ENCODE results near the gene LARGE1.

Gene LARGE1

DNA sequence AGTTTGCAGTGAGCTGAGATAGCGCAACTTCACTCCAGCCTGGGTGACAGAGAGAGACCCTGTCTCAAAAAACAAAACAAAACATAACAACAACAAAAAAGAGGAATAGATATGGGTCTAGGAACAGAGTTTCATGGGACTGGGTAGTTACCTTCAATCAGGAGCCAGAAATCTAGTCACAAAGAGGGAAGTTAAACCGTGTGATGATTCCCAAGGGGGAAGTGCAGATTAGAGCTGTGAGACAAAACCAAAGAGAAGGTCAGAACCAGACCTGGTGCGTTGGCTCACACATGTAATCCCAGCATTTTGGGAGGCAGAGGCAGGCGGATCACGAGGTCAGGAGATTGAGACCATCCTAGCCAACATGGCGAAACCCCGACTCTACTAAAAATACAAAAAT lies 42.1 kb upstream of the LARGE1 start:
- Histone ChIP-seq H3K79me2 (ENCODE audit: insufficient read depth, low read length) (no peaks in the 10 kb centered on the region), H3K9me2 (replicated peaks; ENCODE audit: insufficient read depth, low read length) (no peaks in the 10 kb centered on the region), H3K36me3 (ENCODE audit: low read length) (no peaks in the 10 kb centered on the region), H3K4me3 (ENCODE audit: insufficient read depth, low read length, poor library complexity, severe bottlenecking) (no peak overlapping the region), H3K9me3 (ENCODE audit: insufficient read depth, low read length) (no peaks in the 10 kb centered on the region), H3K9ac (ENCODE audit: low read length) (no peak overlapping the region), H3K27ac (ENCODE audit: low read depth, low read length) (no peak overlapping the region), H3K27me3 (ENCODE audit: low read length) (no peaks in the 10 kb centered on the region), H3F3A (ENCODE audit: insufficient read depth) (no peaks in the 10 kb centered on the region), H3K4me2 (ENCODE audit: low read depth, low read length, poor library complexity, severe bottlenecking) (no peak overlapping the region), H4K20me1 (ENCODE audit: low read depth, low read length) (no peaks in the 10 kb centered on the region), H2AFZ (ENCODE audit: low read depth, low read length, severe bottlenecking) (no peak overlapping the region)
- TF ChIP-seq EZH2phosphoT487 (conservative IDR thresholded peaks at IDR 0.05; ENCODE audit: low read length): no peak
- TF ChIP-seq, protein P1, sequence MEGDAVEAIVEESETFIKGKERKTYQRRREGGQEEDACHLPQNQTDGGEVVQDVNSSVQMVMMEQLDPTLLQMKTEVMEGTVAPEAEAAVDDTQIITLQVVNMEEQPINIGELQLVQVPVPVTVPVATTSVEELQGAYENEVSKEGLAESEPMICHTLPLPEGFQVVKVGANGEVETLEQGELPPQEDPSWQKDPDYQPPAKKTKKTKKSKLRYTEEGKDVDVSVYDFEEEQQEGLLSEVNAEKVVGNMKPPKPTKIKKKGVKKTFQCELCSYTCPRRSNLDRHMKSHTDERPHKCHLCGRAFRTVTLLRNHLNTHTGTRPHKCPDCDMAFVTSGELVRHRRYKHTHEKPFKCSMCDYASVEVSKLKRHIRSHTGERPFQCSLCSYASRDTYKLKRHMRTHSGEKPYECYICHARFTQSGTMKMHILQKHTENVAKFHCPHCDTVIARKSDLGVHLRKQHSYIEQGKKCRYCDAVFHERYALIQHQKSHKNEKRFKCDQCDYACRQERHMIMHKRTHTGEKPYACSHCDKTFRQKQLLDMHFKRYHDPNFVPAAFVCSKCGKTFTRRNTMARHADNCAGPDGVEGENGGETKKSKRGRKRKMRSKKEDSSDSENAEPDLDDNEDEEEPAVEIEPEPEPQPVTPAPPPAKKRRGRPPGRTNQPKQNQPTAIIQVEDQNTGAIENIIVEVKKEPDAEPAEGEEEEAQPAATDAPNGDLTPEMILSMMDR (IDR thresholded peaks at IDR 0.05; ENCODE audit: insufficient read depth, low read length, poor library complexity, severe bottlenecking): no peak

DNA sequence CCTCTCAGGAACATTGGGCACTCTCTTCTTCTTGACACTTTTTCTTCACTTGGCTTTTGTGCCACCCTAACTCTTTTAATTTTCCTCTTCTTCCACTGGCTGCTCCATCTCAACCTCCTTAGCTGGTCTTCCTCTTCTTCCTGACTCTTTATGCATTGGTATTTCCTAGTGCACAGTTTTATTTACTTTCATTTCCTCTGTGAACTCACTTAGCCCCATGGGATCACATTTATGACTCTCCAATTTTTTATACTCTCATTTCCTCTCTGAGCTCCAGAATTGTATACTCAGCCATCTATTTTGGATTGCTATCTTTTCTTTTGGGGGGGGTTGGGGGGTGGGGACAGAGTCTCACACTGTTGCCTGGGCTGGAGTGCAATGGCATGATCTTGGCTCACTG lies 38.5 kb upstream of the LARGE1 start:
- H3K4me3 ChIP-seq (ENCODE audit: insufficient read depth, low read length, poor library complexity, severe bottlenecking): no peak overlapping the region
- H3K9me3 ChIP-seq (ENCODE audit: insufficient read depth, low read length): no peaks in the 10 kb centered on the region
- no peak overlapping the region for H3K27ac ChIP-seq (ENCODE audit: low read depth, low read length)
- H3K79me2 ChIP-seq (ENCODE audit: insufficient read depth, low read length): no peaks in the 10 kb centered on the region
- TF ChIP-seq EZH2phosphoT487 (conservative IDR thresholded peaks at IDR 0.05; ENCODE audit: low read length): no peak
- TF ChIP-seq, protein P1 (IDR thresholded peaks at IDR 0.05; ENCODE audit: insufficient read depth, low read length, poor library complexity, severe bottlenecking): no peak
- H3K9me2 ChIP-seq (replicated peaks; ENCODE audit: insufficient read depth, low read length): no peaks in the 10 kb centered on the region
- H2AFZ ChIP-seq (ENCODE audit: low read depth, low read length, severe bottlenecking): no peak overlapping the region
- no peak overlapping the region for H3K4me2 ChIP-seq (ENCODE audit: low read depth, low read length, poor library complexity, severe bottlenecking)
- H3K27me3 ChIP-seq (ENCODE audit: low read length): no peaks in the 10 kb centered on the region
- H3K9ac ChIP-seq (ENCODE audit: low read length): no peak overlapping the region
- no peaks in the 10 kb centered on the region for H3F3A ChIP-seq (ENCODE audit: insufficient read depth)
- H4K20me1 ChIP-seq (ENCODE audit: low read depth, low read length): no peaks in the 10 kb centered on the region
- H3K36me3 ChIP-seq (ENCODE audit: low read length): no peaks in the 10 kb centered on the region

DNA sequence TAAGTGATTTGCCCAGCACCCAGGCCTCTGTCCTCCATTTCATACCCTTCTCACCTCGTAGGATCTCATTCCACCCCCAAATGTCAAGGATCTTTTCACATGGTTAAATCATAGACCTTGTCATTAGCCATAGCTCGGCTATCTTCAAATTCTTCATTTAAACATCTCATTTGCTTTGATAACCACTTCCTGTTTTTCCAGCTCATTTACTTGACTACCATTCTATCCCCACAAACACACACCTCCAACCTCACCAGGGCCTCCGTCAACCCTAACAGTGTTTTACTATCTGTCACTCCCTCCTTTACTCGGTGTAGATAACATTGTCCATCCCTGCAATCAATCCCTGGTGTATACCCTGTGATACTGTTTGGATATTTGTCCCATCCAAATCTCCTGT lies 36.8 kb upstream of the LARGE1 start:
- H2AFZ ChIP-seq (ENCODE audit: low read depth, low read length, severe bottlenecking): no peak overlapping the region
- H3K27me3 ChIP-seq (ENCODE audit: low read length): no peaks in the 10 kb centered on the region
- H3K4me2 ChIP-seq (ENCODE audit: low read depth, low read length, poor library complexity, severe bottlenecking): no peak overlapping the region
- H3K9me2 ChIP-seq (replicated peaks; ENCODE audit: insufficient read depth, low read length): no peaks in the 10 kb centered on the region
- no peaks in the 10 kb centered on the region for H3F3A ChIP-seq (ENCODE audit: insufficient read depth)
- no peak overlapping the region for H3K4me3 ChIP-seq (ENCODE audit: insufficient read depth, low read length, poor library complexity, severe bottlenecking)
- H3K36me3 ChIP-seq (ENCODE audit: low read length): no peaks in the 10 kb centered on the region
- H3K9me3 ChIP-seq (ENCODE audit: insufficient read depth, low read length): no peaks in the 10 kb centered on the region
- no peaks in the 10 kb centered on the region for H3K79me2 ChIP-seq (ENCODE audit: insufficient read depth, low read length)
- no peak overlapping the region for H3K27ac ChIP-seq (ENCODE audit: low read depth, low read length)
- H3K9ac ChIP-seq (ENCODE audit: low read length): no peak overlapping the region
- TF ChIP-seq, protein P1 (IDR thresholded peaks at IDR 0.05; ENCODE audit: insufficient read depth, low read length, poor library complexity, severe bottlenecking): no peak
- TF ChIP-seq EZH2phosphoT487 (conservative IDR thresholded peaks at IDR 0.05; ENCODE audit: low read length): no peak
- no peaks in the 10 kb centered on the region for H4K20me1 ChIP-seq (ENCODE audit: low read depth, low read length)

Measured in SU-DHL-6 (cell line).